GM21786 (cell line): ENCODE measurements around the gene TBC1D25.
A peak's percentile ranks its signal among the peaks of the same experiment; 100 is the strongest.

ENCODE experiments used
- ATAC-seq: cut with Tn5 transposase; IDR thresholded peaks from one replicate; pipeline ENCODE4 v1.9.1; 2021; ENCODE audit not compliant: unreplicated experiment

The TBC1D25 gene, protein sequence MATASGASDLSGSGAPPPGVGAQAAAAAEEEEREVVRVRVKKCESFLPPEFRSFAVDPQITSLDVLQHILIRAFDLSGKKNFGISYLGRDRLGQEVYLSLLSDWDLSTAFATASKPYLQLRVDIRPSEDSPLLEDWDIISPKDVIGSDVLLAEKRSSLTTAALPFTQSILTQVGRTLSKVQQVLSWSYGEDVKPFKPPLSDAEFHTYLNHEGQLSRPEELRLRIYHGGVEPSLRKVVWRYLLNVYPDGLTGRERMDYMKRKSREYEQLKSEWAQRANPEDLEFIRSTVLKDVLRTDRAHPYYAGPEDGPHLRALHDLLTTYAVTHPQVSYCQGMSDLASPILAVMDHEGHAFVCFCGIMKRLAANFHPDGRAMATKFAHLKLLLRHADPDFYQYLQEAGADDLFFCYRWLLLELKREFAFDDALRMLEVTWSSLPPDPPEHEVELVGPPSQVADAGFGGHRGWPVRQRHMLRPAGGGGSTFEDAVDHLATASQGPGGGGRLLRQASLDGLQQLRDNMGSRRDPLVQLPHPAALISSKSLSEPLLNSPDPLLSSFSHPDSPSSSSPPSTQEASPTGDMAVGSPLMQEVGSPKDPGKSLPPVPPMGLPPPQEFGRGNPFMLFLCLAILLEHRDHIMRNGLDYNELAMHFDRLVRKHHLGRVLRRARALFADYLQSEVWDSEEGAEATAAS

DNA sequence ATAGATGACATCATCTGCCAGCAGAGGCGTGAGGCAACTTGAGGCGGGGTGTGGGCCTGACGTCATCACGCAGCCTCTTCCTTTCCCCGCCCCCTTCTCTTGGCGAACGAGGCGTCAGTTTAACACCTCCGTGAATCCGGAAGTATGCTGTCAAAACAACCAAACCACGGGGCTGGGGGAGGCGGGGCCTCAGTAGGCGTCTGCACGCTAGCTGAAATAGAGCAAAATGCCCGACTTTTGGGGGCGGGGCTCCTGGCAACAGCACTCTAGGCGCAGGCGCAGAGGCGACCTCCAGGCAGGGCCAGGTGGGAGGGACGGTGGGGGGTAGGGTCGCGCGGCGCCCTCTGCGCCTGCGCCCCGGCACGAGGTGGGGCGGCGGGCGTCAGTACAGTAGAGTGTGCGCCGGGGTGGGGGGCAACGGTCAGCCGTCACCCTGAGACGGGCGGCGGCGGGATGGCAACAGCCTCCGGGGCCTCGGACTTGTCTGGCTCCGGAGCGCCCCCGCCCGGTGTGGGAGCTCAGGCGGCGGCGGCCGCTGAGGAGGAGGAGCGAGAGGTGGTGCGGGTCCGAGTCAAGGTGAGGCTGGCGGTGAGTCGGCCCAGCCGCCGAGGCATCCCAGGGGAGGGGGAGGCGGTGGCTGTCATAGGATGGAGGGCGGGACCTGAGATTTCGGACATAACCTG, at the start of gene TBC1D25:
TSS of gene TBC1D25 (plus strand) at position 370 of the 683 bp plus-strand sequence. CDS start at position 454, 84 bp downstream.
- peak; percentile 82 for ATAC-seq

DNA sequence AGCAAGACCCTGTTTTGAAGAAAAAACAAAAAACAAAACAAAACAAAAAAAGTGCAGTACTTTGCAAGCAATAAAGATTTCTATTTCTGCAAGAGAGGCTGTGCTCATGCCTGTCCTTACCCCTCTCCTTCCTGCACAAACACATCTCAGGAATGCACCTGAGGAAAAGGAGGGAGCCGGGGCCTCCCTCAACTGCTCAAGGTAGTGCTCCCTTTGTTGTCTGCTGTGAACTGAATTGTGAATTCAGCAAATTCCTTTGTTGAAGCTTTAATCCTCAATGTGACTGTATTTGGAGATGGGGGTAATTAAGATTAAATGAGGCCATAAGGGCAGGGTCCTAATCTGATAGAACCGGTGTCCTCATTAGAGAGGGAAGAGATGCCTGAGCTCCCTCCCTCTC, 49.6 kb upstream of the TBC1D25 start:
- ATAC-seq: no peak

DNA sequence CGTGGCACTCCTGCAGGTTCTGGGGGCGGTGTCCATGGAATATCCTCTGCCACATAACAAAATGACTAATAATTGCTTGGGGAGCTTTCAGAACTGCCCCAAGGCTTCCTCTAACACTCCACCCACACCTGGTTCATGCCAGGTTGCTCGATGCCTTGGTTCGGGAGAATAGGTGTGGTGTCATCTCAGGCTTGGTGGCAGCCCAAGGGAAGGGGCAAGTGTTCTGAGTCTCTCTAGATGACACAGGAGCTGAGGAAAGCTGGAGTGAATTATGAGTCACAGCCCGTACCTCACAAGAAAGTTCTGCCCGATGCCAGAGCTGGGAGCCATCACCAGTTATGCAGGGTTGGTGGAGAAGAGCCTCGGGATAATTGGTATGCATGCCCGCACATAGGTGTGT, 48.9 kb upstream of the TBC1D25 start:
- ATAC-seq: no peak

DNA sequence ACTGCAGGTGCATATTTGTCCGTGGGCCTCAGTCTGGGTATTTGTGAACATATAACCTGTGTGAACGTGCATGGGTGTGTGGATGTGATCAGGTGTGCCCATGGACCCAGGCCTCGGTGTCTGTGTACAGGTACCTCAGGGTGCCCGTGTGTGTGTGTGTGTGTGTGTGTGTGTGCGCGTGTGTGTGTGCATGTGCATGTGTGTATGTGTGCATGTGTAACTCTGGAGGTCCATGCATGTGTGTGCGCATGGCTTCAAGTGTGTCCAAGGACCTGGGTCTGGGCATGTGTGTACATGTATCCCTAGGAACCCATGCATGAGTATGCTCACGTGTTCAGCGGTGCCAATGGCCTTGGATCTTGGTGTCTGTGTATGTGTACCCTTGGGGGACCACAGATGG, 47.7 kb upstream of the TBC1D25 start:
- no peak for ATAC-seq

DNA sequence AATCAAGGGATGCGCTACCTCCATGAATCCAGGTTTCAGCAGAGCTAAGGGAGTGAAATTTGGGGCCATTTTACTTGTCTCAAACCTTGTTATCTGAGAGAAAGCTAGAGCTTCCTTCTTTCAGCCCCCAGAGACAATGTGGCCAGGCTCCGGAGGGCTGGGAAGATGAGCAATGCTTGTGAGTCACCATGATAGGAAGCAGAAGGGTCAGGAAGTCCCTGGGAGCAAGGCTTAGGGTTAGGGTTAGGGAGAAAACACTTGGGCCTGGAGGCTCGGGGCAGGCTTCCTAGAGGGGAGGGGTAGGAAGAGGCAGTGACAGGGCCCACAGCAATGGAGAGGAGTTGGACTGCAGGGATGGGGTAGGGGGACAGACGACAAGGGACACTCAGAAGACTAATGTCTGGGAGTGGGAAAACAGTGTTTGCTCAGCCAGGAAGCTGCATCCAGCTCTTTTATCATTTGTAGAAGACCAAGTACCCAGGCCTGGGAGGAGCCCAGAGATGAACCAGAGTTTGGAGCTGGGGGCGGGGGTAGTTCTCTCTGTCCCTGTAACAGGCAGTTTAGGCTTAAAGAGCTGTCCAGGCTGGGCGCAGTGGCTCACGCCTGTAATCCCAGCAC, 47.1 kb upstream of the TBC1D25 start:
- ATAC-seq: no peak

DNA sequence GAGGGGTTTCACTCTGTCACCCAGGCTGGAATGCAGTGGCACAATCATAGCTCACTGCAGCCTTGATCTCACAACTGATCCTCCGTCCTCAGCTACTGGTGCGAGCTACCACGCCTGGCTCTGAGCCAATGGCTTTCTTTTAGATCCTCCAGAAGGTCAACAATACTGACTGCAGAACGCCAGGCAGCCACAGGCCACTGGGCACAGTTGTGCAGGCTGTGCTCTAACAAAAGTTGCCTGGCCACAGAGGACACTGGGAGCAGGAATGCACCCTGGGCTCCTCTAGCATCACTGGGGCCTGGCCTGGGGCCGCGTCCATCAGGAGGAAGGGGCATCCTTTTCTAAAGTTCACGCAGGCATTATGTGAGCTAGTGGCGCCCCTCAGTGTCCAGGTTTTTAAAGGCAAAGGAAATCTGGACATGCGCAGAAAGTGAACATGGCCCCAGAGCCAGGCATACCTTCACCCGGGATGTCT, 45.6 kb upstream of the TBC1D25 start:
- ATAC-seq: no peak

DNA sequence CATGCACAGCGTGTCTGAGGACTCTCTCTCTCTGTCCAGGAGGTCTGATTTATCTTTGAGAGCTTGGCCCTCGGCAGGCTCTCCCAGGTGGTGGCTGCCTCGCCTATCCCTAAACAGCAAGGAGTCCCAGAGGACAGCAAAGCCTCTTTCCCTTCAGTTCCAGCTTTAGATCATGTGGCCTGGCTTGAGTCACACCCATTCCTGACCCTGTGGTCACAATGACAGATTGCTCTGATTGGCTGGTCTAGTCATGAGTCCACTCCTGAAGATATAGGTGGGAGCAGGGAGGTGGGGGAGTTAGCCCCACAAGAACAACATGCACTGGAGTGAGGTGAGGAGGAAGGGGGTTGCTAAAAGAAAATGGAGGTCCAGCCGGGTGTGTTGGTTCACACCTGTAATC, 42.9 kb upstream of the TBC1D25 start:
- no peak for ATAC-seq

DNA sequence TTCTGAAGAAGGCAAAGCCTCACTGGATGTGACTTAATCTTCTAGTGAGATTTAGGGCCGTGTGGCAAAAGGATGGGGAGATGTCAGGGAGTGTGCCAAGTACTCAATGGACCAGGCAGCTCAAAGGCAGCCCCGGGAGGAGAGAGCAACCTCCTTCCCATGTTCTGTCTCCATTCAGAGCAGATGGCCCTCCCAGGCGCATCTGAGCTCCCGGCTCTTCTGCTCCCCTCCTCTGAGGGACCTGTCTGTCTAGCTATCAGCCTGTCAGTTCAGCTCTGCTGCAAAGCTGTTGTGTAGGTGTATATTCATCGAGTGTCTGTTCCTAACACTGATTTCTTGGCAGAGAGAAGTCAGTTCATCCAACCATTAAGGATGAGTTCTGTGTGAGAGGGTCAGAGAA, 41.6 kb upstream of the TBC1D25 start:
- no peak for ATAC-seq

DNA sequence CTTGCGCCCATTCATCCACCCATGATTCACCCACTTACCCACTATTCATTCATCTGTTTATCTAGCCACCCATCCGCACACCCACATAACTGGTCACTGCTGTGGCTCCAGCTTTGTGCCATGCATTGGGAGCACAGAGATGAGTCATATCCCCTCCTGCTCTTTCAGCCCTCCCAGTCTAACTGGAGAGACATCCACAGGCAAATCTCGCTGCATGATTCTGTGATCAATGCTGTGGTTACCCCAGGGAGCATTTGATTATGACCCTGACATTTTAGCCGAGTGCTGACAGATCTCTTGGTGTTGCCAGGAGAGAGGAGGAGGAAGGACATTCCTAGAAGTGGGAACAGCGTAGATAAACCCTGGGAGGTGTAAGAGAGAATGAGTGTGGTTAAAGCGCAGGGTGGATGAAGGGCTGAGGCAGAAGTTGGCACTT, 41.1 kb upstream of the TBC1D25 start:
- ATAC-seq: no peak

DNA sequence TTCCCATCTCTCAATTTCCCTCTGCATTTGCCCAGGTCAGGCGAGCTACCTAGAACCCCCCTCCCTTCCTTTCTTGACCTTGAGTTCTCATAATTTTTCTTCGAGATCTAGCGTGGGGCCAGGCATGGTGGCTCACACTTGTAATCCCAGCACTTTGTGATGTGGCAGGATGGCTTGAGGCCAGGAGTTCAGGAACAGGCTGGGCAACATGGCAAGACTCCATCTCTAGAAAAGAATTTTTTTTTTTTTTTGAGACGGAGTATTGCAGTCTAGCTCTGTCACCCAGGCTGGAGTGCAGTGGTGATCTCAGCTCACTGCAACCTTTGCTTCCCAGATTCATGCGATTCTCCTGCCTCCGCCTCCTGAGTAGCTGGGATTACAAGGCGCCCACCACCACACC, 35.3 kb upstream of the TBC1D25 start:
- no peak for ATAC-seq

DNA sequence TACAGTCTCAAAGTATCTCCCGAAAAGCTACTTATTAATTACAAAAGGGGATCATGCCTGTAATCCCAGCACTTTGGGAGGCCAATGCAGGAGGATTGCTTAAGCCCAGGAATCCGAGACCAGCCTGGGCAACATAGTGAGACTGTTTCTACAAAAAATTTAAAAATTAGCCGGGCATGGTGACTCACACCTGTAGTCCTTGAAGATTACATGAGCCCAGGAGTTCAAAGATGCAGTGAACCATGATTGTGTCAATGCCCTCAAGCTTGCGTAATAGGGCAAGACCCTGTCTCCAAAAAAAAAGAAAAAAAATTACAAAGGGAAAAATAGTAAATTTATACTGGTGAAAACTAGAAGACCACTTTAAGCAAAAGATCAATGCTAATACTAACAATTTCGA, 34.0 kb upstream of the TBC1D25 start:
- ATAC-seq: no peak

DNA sequence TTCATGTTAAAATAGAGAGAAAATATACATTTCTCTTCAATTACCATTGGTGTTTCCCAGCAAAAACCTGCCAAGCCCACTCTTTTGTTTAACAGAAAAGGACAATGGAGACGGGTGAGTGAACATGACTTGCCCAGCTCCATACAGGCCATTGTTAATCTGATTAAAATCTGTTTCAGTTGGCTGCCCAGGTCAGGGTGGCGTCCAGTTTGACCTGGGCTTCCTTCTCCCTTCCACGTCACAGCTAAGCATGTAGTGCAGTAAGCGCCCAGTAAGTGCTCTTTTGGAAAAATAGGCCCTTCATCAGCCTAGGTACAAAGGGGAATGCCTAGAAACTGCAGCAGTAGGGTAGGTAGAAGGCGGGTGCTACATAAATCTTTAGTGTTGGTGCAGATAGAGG, 32.3 kb upstream of the TBC1D25 start:
- no peak for ATAC-seq

DNA sequence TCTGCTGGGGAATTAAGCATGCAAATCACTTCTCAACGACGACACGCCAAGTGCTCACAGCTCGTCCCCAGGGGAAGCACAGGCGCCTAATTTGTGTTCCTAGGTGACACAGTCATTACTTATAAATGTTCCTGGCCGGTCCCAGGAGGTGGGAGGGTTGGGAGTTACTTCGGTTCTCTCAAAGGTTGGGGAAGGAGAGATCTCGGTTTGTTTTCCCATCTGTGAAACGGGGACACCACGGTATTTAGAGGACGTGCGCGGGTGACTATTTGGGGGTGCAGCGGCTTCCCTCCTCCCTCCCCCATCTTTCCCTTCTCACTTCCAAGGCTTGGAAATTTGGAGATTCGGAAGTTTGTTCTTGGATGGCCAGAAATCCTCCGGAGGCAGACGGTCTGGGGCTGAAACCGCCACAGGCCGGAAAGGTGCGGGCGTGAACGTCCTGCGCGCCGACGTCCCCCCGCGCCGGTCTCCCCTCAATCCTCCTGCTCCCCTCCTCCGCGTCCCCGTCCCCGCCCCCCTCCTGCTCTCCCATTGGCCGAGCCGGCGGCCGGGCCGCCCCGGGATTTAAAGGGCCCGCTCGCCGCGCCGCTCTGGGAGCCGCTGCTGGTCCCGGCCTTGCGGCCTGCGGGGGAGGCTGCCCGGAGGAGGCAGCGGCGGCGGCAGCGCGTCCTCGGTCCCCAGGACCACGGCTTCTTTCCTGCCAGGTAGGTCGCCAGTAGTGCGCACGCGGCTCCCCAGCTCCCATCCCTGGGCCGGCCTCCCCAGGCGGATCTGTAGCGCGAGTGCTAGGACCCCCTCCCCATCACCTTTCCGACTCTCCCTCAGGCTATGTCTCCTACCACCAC, 30.9 kb upstream of the TBC1D25 start, which contains the start of gene PORCN:
TSS of gene PORCN (plus strand) at position 593 of the 845 bp plus-strand sequence. CDS start 829 bp downstream, outside the sequence.
- ATAC-seq: peak; percentile 78

DNA sequence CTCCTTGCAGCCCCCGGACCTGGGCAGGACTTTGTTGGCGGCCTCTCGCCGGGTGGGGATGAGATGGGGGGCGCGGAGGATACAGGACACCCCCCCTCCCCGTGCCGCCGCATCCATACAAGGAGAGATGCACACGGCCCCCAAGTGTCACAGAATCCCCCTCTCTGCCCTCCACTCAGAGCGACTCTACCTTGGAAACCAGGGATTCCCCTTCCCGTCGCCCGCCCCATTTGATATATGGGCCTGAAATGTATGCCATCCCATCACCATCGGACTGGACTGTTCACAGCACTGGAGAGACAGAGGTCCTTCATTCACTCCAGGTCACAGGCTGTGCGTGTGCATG, 30.3 kb upstream of the TBC1D25 start:
- no peak for ATAC-seq

DNA sequence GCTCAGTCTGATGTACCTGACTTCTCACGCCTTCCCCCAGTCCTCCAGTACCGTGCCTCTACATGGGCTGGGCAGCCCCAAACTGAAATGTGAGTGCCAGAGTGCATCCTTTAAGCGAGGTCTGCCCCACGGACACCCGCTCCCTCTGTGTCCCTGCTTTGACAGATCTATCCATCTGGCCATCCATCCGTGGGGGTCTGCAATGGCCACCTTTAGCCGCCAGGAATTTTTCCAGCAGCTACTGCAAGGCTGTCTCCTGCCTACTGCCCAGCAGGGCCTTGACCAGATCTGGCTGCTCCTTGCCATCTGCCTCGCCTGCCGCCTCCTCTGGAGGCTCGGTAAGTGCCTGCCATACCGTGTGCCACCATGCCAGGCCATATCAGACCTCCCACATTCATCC, 29.9 kb upstream of the TBC1D25 start:
- ATAC-seq: no peak

DNA sequence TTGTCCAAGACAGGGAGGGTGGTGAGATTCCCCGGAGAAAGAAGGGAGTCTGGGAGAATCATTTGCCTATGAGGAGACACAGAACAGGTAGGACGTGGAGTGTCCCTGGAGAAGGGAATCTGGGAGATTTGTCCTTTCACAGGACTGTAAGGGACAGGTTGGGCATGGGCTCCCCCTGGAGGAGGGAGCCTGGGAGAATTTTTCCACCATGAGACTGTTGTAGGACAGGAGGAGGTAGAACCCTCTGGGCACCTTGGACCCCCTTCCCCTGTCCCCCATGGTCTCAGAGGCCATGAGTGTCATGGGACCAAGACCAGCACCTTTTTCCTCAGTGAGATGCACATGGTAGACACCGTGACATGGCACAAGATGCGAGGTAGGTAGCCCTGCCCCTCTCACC, 28.0 kb upstream of the TBC1D25 start:
- no peak for ATAC-seq

DNA sequence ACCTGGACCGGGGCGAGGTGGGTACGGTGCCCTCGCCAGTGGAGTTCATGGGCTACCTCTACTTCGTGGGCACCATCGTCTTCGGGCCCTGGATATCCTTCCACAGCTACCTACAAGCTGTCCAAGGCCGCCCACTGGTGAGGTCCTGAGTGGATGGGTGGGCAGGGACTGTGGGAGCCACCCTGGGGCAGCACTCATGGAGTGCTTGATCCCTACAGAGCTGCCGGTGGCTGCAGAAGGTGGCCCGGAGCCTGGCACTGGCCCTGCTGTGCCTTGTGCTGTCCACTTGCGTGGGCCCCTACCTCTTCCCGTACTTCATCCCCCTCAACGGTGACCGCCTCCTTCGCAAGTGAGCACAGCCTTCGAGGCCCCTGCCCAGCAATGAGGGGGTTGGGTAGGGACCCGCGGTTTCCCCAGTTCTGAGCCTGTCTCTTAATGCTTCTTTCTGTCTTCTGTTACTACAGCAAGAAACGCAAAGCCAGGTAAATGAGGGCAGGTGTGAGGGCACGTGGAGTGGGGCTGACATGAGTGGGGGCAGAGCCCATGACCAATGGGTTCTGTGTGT, 27.1 kb upstream of the TBC1D25 start:
- ATAC-seq: no peak

DNA sequence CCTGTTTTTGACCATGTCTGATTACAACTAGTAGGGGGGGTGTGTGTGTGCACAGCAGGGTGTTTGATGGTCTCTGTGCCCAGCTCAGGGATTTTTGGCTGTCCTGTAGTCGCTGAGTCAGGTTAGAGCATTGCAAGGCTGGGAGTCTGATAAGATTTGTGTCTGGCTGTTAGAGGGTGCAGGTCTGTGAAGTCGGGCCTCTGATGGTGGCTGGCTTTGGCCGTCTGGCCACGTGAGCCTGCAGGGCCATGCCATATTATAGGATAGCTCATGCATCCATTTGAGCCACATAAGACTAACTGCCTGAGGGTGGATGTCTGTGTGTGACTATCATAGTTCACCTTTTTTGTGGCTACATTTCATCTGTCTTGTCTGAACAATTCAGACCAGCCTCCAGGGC, 25.8 kb upstream of the TBC1D25 start:
- no peak for ATAC-seq

DNA sequence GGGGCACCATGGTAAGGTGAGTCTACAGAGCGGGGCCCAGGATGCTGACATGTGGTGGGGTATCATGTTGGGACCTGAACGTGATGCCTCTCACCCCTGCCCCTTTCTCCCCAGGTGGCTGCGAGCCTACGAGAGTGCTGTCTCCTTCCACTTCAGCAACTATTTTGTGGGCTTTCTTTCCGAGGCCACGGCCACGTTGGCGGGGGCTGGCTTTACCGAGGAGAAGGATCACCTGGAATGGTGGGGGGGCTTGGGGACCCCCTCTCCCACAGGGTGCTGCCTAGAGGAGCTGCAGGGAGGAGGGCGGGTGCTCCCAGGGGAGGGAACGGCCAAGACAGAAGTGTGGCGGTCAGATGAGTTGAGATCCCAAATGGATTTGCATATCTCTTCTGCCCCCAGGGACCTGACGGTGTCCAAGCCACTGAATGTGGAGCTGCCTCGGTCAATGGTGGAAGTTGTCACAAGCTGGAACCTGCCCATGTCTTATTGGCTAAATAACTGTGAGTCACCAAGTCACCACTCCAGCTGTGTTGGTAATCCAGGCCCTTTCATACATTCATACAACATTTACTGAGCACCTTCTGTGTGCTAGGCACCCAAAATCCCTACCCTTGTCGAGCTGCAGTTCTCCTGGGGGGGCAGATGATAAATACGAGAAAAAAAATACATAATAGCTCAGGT, 25.2 kb upstream of the TBC1D25 start:
- no peak for ATAC-seq
